Stimulated activated naive CD8-positive, alpha-beta T cell treated with anti-CD3 and anti-CD28 coated beads, Interleukin-15, Interleukin-2, amounts not matched to agents 100 U/mL and 50 U/mL, for 24 hours (primary cell): Measurements from ENCODE around the gene NXF1.
"Not testable (repeated sequence)": the region's sequence is repeated elsewhere in the genome, so short reads cannot be mapped to it uniquely, and the experiment has no call there.

Experiments used
- ATAC-seq: fragments of 150-1000 bp; cut with Tn5 transposase; one replicate; pipeline ENCODE4 v1.10.0; 2021
- DNase-seq: peaks from one replicate; pipeline ENCODE4 v3.0.0; 2021

The NXF1 gene

DNA sequence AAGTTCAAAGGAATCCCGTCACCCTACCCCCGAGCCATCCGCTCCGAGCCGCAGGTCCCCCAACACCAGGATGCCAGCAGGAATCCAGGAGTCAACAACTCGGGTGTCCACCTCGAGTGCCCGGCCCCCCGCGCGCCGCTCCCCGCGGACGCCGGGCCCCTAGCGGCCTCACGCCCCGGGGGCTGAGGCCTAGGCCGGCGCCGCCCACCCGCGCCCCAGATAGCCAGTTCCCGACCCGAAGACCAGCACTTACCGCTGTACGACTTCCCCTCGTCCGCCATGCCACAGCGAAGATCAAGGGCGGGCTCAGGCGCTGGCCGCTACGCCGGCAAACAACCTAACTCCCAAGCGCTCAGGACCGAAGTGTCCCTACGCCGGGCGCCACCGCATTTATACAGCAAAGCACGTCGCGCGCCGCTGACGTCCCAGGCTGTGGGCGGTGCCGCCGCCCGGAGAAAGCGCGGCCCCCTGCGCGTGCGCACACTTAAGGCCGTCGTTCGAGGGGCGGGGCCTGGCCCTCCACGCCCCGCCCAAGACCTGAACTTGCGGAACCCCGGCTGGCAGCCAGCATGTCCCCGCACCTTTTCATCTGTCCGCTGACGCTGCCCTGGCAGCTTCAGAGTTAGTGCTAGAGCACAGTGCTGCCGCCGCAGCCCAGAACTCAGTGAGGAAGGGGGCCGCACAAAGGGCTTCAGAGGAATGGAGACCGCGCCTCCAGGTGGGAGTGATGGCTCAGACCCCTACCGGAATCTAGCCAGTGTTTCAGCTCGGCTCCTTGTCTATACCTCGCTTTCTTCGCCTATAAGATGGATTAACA lies at the start of gene NXF1:
Gene NXF1 (minus strand): TSS at position 365 of the 817 bp plus-strand sequence. CDS start 84 bp downstream, at position 281.
- peak; percentile 98 for DNase-seq
- peak; percentile 79 for ATAC-seq

GRCh38 chr11:62854013-62854824 lies 49.0 kb upstream of the NXF1 start:
- DNase-seq (no peak), ATAC-seq (no peak)

DNA sequence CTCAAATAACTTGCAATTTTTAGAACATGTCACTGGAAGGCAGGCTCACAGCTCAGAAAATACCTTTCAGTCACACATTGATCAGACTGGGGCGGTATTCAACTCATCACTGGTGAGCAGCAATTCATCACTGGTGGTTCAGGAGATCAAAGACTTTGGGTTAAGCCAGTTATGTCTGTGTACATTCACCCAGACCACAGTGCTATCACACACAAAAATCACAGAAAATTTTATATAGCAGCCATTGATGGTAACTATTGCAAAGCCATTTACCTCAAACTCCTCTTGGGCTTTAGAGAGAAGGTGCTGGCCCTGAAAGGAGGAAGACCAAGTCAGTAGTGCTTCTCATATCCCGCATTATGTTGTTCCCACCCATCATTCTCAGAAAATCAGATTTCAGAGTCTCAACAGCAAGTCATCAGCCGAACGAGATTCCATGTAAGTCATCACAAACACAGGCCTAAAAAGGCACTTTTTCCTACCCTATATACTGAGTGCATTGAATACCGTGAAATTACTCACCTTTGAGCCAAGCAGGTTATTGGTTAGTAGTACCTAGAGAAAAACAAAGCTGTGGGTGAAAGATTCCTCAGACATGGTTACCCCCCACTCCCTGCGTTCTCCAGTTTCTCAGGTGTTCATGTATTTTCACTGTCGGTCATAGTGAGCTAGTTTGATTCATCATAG lies 48.2 kb upstream of the NXF1 start:
- ATAC-seq (no peak), DNase-seq (no peak)

GRCh38 chr11:62852523-62853188 lies 47.4 kb upstream of the NXF1 start:
- DNase-seq (no peak), ATAC-seq (no peak)

DNA sequence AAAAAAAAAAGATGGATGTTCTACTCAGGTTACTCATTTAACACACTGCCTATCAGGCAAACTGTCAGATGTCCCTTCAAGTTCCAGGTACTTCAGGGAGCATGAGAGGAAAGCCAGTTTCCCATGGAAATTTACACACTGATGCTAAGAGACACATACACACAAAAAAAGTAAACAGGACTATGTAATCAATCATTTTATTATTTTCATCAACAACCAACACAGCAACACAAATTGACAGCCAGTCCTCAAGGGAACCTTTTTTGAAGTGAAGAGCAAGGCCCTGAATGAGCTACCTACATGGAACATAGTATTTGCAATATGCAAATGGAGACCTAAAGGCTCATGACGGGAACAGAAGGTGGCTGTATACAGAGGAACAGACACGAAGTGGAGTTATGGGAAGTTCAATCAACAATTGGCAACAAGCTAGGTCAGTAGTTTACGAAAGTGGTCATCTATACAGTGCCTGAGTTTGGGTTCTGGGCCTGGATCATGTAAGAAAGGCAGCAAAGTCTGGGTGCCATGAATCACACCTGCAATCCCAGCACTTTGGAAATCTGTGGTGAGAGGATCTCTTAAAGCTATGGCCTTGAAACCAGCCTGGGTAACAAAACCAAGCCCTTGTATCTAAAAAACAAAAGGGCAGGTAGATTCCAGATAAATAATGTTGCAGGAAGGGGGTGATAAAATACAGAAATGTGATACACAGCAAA lies 46.7 kb upstream of the NXF1 start:
- no peak for ATAC-seq

GRCh38 chr11:62850911-62851806 lies 45.9 kb upstream of the NXF1 start:
- DNase-seq = peak; percentile 49
- ATAC-seq = peak; percentile 14

More for the DNA sequence above, 46.7 kb upstream of the NXF1 start:
- DNase-seq = no peak

GRCh38 chr11:62847767-62848314 lies 42.6 kb upstream of the NXF1 start:
- ATAC-seq (no peak), DNase-seq (no peak)

DNA sequence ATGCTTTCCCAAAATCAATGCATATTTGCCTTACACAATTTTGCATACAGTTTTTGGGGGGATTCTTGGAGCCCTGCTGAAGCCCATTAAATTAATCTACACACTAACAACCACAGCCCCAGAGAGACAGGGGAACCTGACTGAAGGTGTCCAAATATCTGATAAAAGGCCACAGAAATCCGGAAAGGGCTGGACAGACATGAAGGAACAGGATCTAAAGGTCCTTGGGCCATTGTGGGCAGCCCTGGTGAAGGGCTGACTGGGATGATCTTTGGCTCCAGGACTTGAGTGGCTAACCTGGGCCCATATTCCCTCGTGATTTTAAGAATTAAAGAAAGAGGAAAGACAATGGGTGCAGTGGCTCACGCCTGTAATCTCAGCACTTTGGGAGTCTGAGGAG lies 40.9 kb upstream of the NXF1 start:
- ATAC-seq = no peak
- no peak for DNase-seq

- no peak for ATAC-seq
- DNase-seq = no peak
Observed at GRCh38 chr11:62844154-62844553, 38.9 kb upstream of the NXF1 start.

GRCh38 chr11:62843466-62843865 lies 38.2 kb upstream of the NXF1 start:
- ATAC-seq (no peak), DNase-seq (no peak)

- DNase-seq, ATAC-seq: not testable (repeated sequence)
Observed at GRCh38 chr11:62842891-62843290, 37.7 kb upstream of the NXF1 start.

DNA sequence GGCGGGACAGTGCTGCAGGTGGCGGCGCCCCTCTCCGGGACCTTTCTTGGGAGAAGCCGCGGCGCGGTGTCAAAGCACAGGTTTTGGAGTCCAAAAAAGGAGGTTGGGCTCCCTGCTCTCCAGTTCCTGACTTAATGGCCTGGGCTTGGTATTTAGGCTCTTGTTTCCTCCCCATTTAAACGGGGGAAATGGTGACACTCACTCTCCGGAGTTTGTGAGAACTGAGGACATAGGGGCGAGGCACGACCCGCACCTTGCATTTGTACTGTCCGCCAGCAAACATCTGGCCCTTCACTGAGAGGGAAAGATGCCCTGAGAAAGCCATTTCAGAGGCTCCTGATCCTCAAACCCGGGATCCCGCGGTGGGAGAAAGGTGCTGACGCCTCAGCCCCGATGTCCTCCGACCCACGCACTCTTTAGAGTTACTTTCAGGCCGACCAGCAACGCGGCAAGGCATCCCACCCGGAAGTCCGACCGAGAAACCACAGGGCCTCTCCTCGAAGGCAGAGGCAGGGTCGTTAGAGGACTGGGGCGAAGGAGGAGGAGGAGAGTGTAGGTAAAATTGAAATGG lies 37.0 kb upstream of the NXF1 start:
- peak; percentile 71 for DNase-seq
- no peak for ATAC-seq

DNA sequence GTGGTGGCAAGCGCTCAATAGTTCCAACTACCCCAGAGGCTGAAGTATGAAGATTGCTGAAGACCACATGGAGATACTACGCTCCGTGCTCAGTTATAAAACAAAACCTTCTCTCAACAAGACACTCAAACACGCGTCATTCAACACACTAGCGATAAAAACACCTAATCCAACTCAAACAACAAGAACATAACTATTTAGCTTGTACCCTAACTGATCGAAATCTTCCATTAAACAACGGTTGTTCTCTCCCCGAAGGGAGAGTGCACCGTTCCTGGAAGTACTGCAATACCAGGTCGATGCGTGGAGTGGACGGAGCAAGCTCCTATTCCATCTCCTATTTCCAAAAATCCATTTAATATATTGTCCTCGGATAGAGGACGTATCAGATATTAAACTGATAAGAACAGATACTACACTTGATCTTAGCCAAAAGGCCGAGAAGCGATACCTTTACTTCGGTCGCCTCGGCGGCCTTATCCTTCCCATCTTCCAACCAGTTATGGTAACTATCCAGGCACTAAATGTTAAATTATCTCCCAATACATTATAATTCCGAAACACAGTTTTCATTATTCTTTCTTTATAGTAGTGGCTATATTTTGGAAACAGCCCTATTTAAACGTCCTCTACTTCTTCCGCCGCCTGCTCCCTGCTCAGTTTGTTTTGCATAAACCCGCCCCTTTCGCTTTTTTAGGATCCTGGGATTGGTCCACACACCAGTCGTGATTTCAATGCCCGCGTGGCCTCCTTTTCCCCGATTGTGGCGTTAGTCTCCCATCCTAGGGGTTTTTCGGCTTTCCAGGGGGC lies 36.3 kb upstream of the NXF1 start:
- peak; percentile 80 for ATAC-seq

DNA sequence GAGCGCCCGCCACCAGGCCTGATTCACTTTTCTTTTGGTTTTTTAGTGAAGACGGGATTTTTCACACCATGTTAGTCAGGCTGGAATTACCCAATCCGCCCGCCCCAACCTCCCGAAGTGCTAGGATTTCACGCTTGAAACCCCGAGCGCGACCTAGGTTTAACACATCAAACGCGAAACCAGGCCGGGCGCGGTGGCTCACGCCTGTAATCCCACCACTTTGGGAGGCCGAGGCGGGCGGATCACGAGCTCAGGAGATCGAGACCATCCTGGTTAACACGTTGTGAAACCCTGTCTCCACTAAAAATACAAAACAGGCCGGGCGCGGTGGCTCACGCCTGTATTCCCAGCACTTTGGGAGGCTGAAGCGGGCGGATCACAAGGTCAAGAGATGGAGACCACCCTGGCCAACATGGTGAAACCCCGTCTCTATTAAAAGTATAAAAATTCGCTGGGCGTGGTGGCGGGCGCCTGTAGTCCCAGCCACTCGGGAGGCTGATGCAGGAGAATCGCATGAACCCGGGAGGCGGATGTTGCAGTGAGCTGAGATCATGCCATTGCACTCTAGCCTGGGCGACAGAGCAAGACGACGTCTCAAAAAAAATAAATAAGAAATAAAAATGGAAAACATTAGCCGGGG lies 35.6 kb upstream of the NXF1 start:
- DNase-seq = peak; percentile 86
- peak; percentile 38 for ATAC-seq

More for the DNA sequence above, 36.3 kb upstream of the NXF1 start:
- DNase-seq = peak; percentile 81

DNA sequence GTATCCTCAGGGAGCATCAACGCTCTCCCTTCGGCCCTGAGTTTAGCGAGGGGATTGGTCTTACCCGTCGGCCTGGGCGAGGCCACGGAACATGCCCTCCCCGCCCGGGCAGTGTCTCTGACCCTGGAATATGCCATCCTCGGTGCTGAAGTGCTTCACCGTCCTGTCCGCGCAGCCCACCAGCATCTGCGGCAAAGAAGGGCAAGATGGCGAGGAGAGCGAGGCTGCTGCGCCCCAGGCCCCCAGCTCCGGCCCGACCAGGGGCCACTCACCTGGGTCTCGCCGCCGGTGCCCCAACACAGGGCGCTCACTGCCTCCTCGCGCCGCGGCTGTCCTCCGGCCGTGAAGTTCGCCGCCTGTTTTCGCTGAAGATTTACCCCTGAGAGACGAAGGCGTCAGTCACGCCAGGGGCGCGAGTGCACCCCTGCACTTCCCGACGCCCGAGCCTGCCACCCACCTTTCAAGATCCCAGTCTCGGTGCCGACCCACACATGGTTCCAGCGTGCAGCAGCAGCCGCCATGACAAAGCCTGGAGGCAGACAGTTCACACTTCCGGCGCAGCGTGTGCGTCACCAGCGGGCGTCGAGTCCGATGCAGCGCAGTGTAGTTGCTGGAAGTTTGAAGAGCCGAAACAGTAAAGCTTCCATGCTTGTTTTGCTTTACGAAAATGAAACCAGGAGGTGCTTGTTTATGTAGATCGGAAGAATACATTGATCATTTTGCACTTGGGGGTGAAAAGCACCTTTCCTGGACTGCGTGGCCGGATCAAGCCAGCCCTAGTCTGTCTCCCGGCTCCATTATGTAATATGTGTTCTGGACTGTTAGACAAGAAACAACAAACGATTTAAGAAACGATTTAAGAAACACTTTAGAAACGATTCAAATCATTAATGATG lies 34.1 kb upstream of the NXF1 start, which contains the start of gene WDR74:
Gene WDR74 (minus strand): TSS at position 541 of the 896 bp plus-strand sequence. CDS start 20 bp downstream, at position 521.
- ATAC-seq (peak; percentile 49), DNase-seq (peak; percentile 92)

DNA sequence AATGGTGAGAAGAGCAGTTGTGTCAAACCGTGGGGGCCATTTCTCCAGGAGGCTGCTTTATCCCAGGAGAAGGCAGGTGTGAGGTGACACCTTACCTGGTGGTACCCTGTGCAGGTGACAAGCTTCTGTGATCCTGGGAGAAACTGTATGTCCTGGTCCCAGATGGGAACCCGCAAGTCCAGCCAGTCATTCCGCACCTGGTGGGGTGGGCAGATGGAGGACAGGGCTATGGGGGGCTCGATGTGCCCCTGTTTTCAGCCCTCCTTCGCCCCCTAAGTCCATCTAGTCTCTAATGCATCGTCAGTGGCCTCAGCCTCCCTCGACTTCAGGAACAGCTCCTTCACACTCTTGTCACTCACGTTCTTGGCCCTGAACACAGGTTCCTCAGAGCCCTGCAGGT lies 30.1 kb upstream of the NXF1 start:
- DNase-seq (no peak), ATAC-seq (no peak)
